Liver (tissue), 9 donors: ENCODE data around the gene HOXD11. TPM values are rescaled to one million over a fixed set of nuclear protein-coding genes. Genes with fewer than 3 reads are reported as not detected.

Experiments used
- DNase-seq: peaks from one replicate; pipeline ENCODE4 v3.0.0-alpha.2; 2017; ENCODE audit warnings: low spot score
- H3K27ac ChIP-seq, 2 donors: one replicate each; pipeline ENCODE4 v1.7.0; 2013; ENCODE audit warnings: inconsistent platforms in 2 of 2, low read length in 2 of 2, control low read depth in 1 of 2, low read depth in 1 of 2, mild to moderate bottlenecking in 1 of 2
- H3K27me3 ChIP-seq, 4 donors: one replicate each; pipeline versions ENCODE4 v1.6.1 to v1.7.0; 2013; ENCODE audit warnings: low read length in 3 of 4, inconsistent platforms in 1 of 4, mild to moderate bottlenecking in 1 of 4, moderate library complexity in 1 of 4; ENCODE audit not compliant: control insufficient read depth in 4 of 4, insufficient read depth in 4 of 4
- H3K36me3 ChIP-seq, 4 donors: one replicate each; pipeline versions ENCODE4 v1.6.1 to v1.7.0; 2013; ENCODE audit warnings: low read length in 3 of 4, mild to moderate bottlenecking in 3 of 4, low read depth in 1 of 4, moderate library complexity in 1 of 4; ENCODE audit not compliant: control insufficient read depth in 4 of 4, insufficient read depth in 3 of 4
- H3K4me1 ChIP-seq, 4 donors: one replicate each; pipeline versions ENCODE4 v1.6.1 to v1.7.0; 2013; ENCODE audit warnings: low read length in 3 of 4, mild to moderate bottlenecking in 3 of 4, moderate library complexity in 1 of 4; ENCODE audit not compliant: control insufficient read depth in 4 of 4, insufficient read depth in 4 of 4
- H3K4me3 ChIP-seq, 3 donors: one replicate each; pipeline versions ENCODE4 v1.6.1 to v1.7.0; 2013; ENCODE audit warnings: low read length in 3 of 3, control low read depth in 1 of 3, low read depth in 1 of 3, mild to moderate bottlenecking in 1 of 3
- H3K9ac ChIP-seq, 2 donors: one replicate each; pipeline ENCODE4 v1.7.0; 2013; ENCODE audit warnings: low read length in 2 of 2, mild to moderate bottlenecking in 2 of 2, moderate library complexity in 2 of 2, control low read depth in 1 of 2, low read depth in 1 of 2
- H3K9me3 ChIP-seq, 4 donors: one replicate each; pipeline versions ENCODE4 v1.6.1 to v1.7.0; 2013; ENCODE audit warnings: low read length in 3 of 4; ENCODE audit not compliant: control insufficient read depth in 4 of 4
- ATF3 ChIP-seq: IDR thresholded peaks from 2 replicates; pipeline ENCODE4 v1.6.1; 2016; ENCODE audit warnings: antibody characterized with exemption
- CTCF ChIP-seq: fragments of 150-350 bp; IDR thresholded peaks from 2 replicates; pipeline ENCODE4 v1.5.1; 2017; ENCODE audit warnings: improper control_type of control experiment, low read depth, low read length; ENCODE audit not compliant: missing input control
- FOXA1 ChIP-seq: IDR thresholded peaks from 2 replicates; pipeline ENCODE4 v1.6.1; 2016; ENCODE audit warnings: antibody characterized with exemption
- GABPA ChIP-seq, 2 donors: IDR thresholded peaks in 1 of 2; conservative IDR thresholded peaks in 1 of 2; 2 replicates each; pipeline ENCODE4 v1.6.1; 2016; ENCODE audit warnings: antibody characterized with exemption in 2 of 2, mild to moderate bottlenecking in 1 of 2, moderate library complexity in 1 of 2
- HNF4A ChIP-seq, 2 donors: conservative IDR thresholded peaks; 2 replicates each; pipeline ENCODE4 v1.6.1; 2016; ENCODE audit warnings: antibody characterized with exemption in 2 of 2, mild to moderate bottlenecking in 2 of 2
- HNF4G ChIP-seq: IDR thresholded peaks from 2 replicates; pipeline ENCODE4 v1.6.1; 2016; ENCODE audit warnings: antibody characterized with exemption
- MAX ChIP-seq: IDR thresholded peaks from 2 replicates; pipeline ENCODE4 v1.6.1; 2016; ENCODE audit warnings: antibody characterized with exemption
- NR2F2 ChIP-seq: IDR thresholded peaks from 2 replicates; pipeline ENCODE4 v1.6.1; 2016; ENCODE audit warnings: antibody characterized with exemption
- RAD21 ChIP-seq, 2 donors: IDR thresholded peaks; 2 replicates each; pipeline ENCODE4 v1.6.1; 2016; ENCODE audit warnings: antibody characterized with exemption in 2 of 2, mild to moderate bottlenecking in 2 of 2
- RXRA ChIP-seq, 2 donors: IDR thresholded peaks; 2 replicates each; pipeline ENCODE4 v1.6.1; 2017 to 2018; ENCODE audit warnings: antibody characterized with exemption in 2 of 2, mild to moderate bottlenecking in 1 of 2
- SP1 ChIP-seq: IDR thresholded peaks from 2 replicates; pipeline ENCODE4 v1.6.1; 2018; ENCODE audit warnings: antibody characterized with exemption, mild to moderate bottlenecking
- TAF1 ChIP-seq: conservative IDR thresholded peaks from 2 replicates; pipeline ENCODE4 v1.6.1; 2016; ENCODE audit warnings: antibody characterized with exemption, mild to moderate bottlenecking
- YY1 ChIP-seq: IDR thresholded peaks from 2 replicates; pipeline ENCODE4 v1.6.1; 2016; ENCODE audit warnings: antibody characterized with exemption, mild to moderate bottlenecking
- WGBS: extraction: QIAGEN DNeasy Blood & Tissue Kit; methylation state at CpG from one replicate; pipeline ENCODE4 v1.1.7; 2013; 5-methylcytosine and 5-hydroxymethylcytosine counted together
- polyA plus RNA-seq, 2 donors: library from polyadenylated mRNA; stranded (reverse) in 1 of 2; unstranded in 1 of 2; fragments of 200-250 nt in 1 of 2; fragments of >200 nt in 1 of 2; fragmentation: Nextera tagmentation in 1 of 2; extraction: Ambion mirVana in 1 of 2; gene quantifications; one replicate each; pipeline versions ENCODE4 v1.2.1 to v1.2.3, GENCODE V29; 2013 to 2015
- total RNA-seq, 2 donors: library from RNA; depleted of rRNA; stranded (reverse); fragments of >200 nt; gene quantifications; one replicate each; pipeline ENCODE4 v1.2.3, GENCODE V29; 2014
- TF ChIP-seq, protein P1 (sequence below): IDR thresholded peaks from 2 replicates; pipeline ENCODE4 v1.6.1; 2016; ENCODE audit warnings: antibody characterized with exemption
- donor health status: healthy.
- donor health status: healthy.
- donor health status: healthy.
- donor health status: healthy.
- donor health status: healthy.

The HOXD11 gene
- total and polyA plus RNA-seq, 4 donors = not detected

DNA sequence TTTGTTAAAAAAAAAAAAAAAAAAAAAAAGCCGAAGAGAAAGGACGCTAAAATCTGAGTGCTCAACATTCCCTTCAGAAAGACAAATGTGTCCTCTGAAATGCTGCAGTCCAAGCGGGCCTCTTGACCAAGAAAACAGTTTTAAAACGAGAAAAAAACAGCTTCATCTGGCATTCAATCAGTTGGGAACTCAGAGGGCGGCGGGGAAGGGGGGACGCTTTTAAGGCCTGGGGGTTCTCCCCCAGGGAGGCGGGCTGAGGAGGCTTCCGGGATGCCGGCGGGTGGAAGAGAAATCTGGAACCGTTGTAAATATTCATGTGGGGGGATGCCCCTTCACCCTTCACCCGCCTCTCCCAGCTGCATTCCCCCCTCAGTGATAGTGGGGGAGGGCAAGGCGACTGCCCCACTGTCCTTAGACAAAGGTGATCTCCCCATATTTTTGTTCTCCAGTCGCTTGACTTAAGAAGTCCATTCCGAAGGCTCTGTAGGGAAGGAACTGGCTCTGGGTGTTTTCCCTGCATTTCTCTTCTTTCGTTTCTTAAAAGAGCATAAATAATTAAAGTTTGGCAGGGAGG, 3.3 kb upstream of the HOXD11 start:
- H3K27me3 ChIP-seq = peaks cover 24 to 66% (median 36%) of the 10 kb centered on the region in 4 donors
- peaks cover 0 to 21% (median 3%) of the 10 kb centered on the region in 4 donors for H3K4me1 ChIP-seq
- H3K27ac ChIP-seq = no peak overlapping the region
- DNase-seq = no peak
- no peak for TF ChIP-seq SP1
- no peaks in the 10 kb centered on the region for H3K9me3 ChIP-seq
- WGBS = 6% methylated on average over 17 of the region's 17 CpGs
- no peak overlapping the region for H3K9ac ChIP-seq
- no peaks in the 10 kb centered on the region for H3K36me3 ChIP-seq
- H3K4me3 ChIP-seq = no peak overlapping the region

DNA sequence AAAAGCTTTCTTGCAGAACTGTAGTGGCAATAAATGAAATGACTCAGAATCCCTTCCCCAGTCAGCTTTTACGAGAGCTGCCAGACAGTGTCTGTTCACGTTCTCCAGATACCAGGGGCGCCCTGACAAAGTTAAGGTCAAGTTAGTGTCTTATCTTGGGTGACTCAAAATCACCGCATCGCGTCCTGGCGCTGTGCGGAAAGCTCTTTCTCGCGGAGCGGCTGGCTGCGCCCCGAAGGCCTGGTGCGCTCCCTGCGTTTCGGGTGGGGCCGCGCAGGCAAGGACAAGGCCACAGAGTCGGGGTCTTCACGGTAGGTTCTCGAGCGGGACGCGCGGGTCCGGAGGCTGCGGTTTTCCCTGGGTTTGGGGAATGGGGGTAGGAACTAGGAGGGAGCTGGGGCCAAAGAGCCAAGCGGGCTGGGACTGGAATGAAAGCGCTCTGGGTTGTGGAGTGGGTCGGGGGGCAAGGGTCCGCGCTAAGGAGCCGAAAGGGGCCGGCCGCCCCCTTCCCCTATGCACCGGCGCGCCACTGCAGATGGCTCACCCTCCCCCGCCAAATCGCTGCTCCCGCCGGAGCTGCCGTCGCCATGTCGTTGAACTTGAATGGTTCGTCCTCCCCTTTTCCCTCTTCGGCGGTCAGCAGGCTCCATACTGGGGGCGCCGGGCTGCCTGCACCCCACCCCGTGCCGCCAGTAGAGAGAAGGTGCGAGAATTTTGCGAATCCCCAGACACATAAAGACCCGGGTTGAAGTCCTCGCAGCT, 2.6 kb upstream of the HOXD11 start:
- Histone ChIP-seq H3K27ac (no peak overlapping the region), H3K36me3 (no peaks in the 10 kb centered on the region), H3K27me3 (peaks cover 25 to 66% (median 36%) of the 10 kb centered on the region in 4 donors), H3K9ac (no peak overlapping the region), H3K4me1 (peaks cover 0 to 21% (median 4%) of the 10 kb centered on the region in 4 donors), H3K9me3 (no peaks in the 10 kb centered on the region), H3K4me3 (no peak overlapping the region)
- DNase-seq = no peak
- TF ChIP-seq HNF4A (conservative IDR thresholded peaks at IDR 0.05) = no peak
- no peak for TF ChIP-seq ATF3
- no peak for TF ChIP-seq HNF4G
- TF ChIP-seq NR2F2 = no peak
- TF ChIP-seq, protein P1, sequence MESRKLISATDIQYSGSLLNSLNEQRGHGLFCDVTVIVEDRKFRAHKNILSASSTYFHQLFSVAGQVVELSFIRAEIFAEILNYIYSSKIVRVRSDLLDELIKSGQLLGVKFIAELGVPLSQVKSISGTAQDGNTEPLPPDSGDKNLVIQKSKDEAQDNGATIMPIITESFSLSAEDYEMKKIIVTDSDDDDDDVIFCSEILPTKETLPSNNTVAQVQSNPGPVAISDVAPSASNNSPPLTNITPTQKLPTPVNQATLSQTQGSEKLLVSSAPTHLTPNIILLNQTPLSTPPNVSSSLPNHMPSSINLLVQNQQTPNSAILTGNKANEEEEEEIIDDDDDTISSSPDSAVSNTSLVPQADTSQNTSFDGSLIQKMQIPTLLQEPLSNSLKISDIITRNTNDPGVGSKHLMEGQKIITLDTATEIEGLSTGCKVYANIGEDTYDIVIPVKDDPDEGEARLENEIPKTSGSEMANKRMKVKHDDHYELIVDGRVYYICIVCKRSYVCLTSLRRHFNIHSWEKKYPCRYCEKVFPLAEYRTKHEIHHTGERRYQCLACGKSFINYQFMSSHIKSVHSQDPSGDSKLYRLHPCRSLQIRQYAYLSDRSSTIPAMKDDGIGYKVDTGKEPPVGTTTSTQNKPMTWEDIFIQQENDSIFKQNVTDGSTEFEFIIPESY = no peak
- TF ChIP-seq RAD21 (IDR thresholded peaks at IDR 0.05) = no peak
- TF ChIP-seq CTCF = no peak
- WGBS = 5% methylated on average over 56 of the region's 56 CpGs

DNA sequence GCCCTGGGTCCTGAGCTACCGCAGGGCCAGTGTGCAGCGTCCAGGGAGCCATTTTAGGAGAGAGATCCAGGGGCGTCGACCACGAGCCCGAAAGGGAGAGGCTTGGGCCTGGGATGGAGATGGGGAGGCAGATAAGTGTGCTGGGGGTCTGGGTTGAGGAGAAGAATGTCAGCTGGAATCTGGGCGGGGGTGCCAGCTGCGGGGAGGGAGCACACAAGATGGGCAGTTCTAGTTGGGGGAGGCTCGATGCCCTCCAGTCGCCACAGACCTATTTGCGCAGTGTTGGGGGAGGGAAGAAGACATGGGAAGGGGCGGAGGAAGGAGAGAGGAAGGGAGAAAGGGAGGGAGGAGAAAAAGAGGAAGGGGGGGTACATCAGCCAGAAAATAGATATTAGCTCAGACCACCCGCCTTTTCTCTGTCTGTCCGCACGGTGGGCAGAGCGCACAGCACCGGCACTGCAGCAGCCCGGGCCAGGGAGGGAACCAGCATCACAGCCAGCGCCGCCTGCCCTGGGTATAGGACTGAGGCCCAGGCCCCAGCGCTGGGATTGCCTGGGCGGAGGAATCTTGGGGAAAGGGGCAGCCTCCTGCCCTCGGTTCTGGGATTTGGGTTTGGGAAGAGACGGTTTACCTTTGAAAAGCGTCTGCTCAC, 1.9 kb upstream of the HOXD11 start:
- Histone ChIP-seq H3K36me3 (no peaks in the 10 kb centered on the region), H3K27ac (no peak overlapping the region), H3K9me3 (no peaks in the 10 kb centered on the region), H3K27me3 (peaks cover 25 to 65% (median 36%) of the 10 kb centered on the region in 4 donors), H3K4me1 (peaks cover 0 to 21% (median 4%) of the 10 kb centered on the region in 4 donors), H3K4me3 (no peak overlapping the region), H3K9ac (no peak overlapping the region)
- no peak for DNase-seq
- 10% methylated on average over 25 of the region's 25 CpGs for WGBS
- TF ChIP-seq ATF3 (no peak), CTCF (no peak), GABPA (IDR thresholded peaks at IDR 0.05 in 1 of 2, conservative IDR thresholded peaks at IDR 0.05 in 1 of 2) (no peak), MAX (no peak), HNF4G (no peak), FOXA1 (no peak), TAF1 (no peak), YY1 (no peak), RXRA (IDR thresholded peaks at IDR 0.05) (no peak), NR2F2 (no peak), SP1 (no peak), RAD21 (IDR thresholded peaks at IDR 0.05) (no peak)
